Suprapubic skin (tissue), 3 donors: Measurements from ENCODE around the gene MFSD12.

ENCODE experiments used
- CTCF ChIP-seq, 2 donors: fragments of 200-600 bp in 1 of 2; fragments of 450-650 bp in 1 of 2; sonication (generic) in 1 of 2; IDR thresholded peaks; one replicate each; pipeline ENCODE4 v1.5.1; 2016 to 2019; ENCODE audit warnings: antibody characterized with exemption in 2 of 2, mild to moderate bottlenecking in 1 of 2, moderate library complexity in 1 of 2
- POLR2A ChIP-seq, 2 donors: fragments of 450-650 bp; IDR thresholded peaks; one replicate each; pipeline ENCODE4 v1.6.1; 2017; ENCODE audit warnings: antibody characterized with exemption in 2 of 2, mild to moderate bottlenecking in 2 of 2, moderate library complexity in 2 of 2

GRCh38 chr19:3504735-3505134 lies 52.7 kb downstream of the MFSD12 start:
- TF ChIP-seq CTCF (IDR thresholded peaks at IDR 0.05): no peak
- TF ChIP-seq POLR2A (IDR thresholded peaks at IDR 0.05): no peak
